Upper lobe of left lung (tissue), 4 donors: Measurements from ENCODE around the gene TSG101.

Source experiments
- CTCF ChIP-seq, 6 experiments: fragments of 450-650 bp in 4 of 6; fragments of 200-600 bp in 2 of 6; sonication (generic) in 2 of 6; IDR thresholded peaks; one replicate each; pipeline ENCODE4 v1.5.1; 2016 to 2019; ENCODE audit warnings: antibody characterized with exemption in 6 of 6
- POLR2A ChIP-seq, 4 donors: fragments of 450-650 bp; IDR thresholded peaks; one replicate each; pipeline ENCODE4 v1.5.1; 2016 to 2017; ENCODE audit warnings: antibody characterized with exemption in 4 of 4, mild to moderate bottlenecking in 2 of 4

DNA sequence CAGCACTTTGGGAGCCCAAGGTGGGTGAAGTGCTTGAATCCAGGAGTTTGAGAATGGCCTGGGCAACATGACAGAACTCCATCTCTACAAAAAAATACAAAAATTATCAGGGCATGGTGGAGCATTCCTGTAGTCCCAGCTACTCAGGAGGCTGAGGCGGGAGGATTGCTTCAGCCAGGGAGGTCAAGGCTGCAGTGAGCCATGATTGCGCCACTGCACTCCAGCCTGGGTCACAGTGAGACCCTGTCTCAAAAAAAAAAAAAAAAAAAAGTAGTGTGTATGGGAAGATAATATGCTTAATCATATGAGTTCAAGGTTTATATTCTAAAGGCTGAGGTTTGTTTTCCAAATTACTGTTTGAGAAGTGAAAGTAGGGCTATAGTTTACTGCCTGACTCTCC is 60.3 kb downstream of the TSG101 start:
- TF ChIP-seq POLR2A (IDR thresholded peaks at IDR 0.05) (no peak), CTCF (IDR thresholded peaks at IDR 0.05) (no peak)
